ENCODE results near the gene STKLD1.

GRCh38 chr9:133423216-133423615 lies 47.0 kb downstream of the STKLD1 start:
- TF ChIP-seq EZH2phosphoT487 (IDR thresholded peaks at IDR 0.05; ENCODE audit: borderline replicate concordance, low read length): no peak
- TF ChIP-seq CTCF (IDR thresholded peaks at IDR 0.05; ENCODE audit: low read depth, low read length, poor library complexity, severe bottlenecking): no peak
